ENCODE measurements around the gene NNT.
A peak's percentile ranks its signal among the peaks of the same experiment; 100 is the strongest.

NNT gene

GRCh38 chr5:43623048-43623680 is 20.2 kb downstream of the NNT start:
- no peak for DNase-seq (ENCODE audit: low read depth in 3 of 3)

- DNase-seq (ENCODE audit: low read depth in 3 of 3): no peak
Measured at GRCh38 chr5:43627028-43627427, 24.0 kb downstream of the NNT start.

GRCh38 chr5:43631182-43631910 is 28.4 kb downstream of the NNT start:
- peak; percentile 3 to 16 (median 5) for DNase-seq (ENCODE audit: low read depth in 3 of 3)

- DNase-seq (ENCODE audit: low read depth in 3 of 3): no peak
Measured at GRCh38 chr5:43634621-43635020, 31.6 kb downstream of the NNT start.

DNA sequence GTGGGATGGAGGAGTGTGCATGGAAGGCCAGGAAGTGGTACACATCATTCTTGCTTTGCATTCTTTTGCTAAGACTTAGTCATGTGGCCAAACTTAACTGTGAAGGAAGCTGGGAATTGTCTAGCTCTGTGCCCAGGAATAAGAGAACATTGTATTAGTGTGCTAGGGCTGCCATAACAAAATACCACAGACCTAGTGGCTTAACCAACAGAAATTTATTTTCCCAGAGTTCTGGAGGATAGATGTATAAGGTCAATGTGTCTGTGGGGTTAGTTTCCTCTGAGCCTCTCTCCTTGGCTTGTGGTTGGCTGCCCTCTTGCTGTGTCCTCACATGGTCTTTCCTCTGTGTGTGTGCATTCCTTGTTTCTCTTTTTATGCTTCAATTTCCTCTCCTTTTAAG is 32.4 kb downstream of the NNT start:
- DNase-seq (ENCODE audit: low read depth in 3 of 3): no peak

- no peak for DNase-seq (ENCODE audit: low read depth in 3 of 3)
Measured at GRCh38 chr5:43636076-43636475, 33.1 kb downstream of the NNT start.

GRCh38 chr5:43637416-43637815 is 34.4 kb downstream of the NNT start:
- DNase-seq (ENCODE audit: low read depth in 3 of 3): no peak

DNA sequence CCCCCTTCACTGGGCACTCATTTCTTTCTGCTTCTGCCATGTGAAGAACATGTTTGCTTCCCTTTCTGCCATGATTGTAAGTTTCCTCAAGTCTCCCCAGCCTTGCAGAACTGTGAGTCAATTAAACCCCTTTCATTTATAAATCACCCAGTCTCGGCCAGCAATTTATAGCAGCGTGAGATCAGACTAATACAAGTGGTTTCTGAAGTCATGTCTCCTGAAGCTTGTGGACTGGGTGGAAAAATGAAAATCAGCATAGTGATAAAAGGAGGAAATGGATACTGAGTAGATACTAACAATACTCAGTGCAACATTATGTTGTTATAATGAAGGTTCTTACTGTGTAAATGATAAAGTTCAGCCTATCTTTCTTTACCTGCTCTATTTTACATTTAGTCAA is 35.1 kb downstream of the NNT start:
- DNase-seq (ENCODE audit: low read depth in 3 of 3): no peak

GRCh38 chr5:43638546-43638945 is 35.6 kb downstream of the NNT start:
- DNase-seq (ENCODE audit: low read depth in 3 of 3): no peak

GRCh38 chr5:43639566-43639965 is 36.6 kb downstream of the NNT start:
- no peak for DNase-seq (ENCODE audit: low read depth in 3 of 3)

- no peak for DNase-seq (ENCODE audit: low read depth in 3 of 3)
Measured at GRCh38 chr5:43642428-43642827, 39.4 kb downstream of the NNT start.

DNA sequence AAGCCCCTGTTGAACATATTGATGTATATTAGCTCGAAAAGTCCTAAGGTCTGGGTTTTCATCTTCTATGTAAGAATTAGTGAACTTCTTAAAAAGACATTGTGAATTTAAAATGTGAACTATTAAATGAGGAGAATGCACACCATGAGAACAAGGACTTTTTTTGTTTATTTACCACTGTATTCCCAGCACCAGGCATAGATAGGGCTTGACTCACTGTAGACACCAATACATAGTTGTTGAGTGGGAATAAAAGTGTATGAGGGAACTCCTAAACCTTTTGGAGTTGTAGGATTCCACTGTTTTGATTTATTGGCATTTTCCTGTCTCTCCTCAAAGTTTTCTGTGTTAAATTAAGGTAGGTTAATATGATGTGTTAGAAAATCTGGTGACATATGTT is 40.3 kb downstream of the NNT start:
- no peak for DNase-seq (ENCODE audit: low read depth in 3 of 3)

DNA sequence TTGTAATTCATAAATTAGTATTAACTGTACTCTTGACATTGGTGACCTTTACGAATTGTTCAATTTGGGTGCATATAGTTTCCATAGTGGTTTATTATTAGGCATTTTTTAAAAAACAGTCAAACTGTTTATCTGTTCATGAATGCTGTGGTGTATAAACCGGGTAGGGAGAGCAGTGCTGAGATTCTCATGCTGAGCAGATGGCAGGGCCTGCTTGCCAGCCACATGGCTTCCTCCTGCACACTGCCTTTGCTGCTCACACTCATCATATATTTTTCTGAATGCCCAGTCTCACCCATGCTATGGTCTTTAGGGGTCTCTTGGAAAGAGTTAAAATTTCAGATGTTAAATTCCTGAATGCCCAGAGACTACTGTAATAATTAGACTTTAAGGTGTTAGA is 40.8 kb downstream of the NNT start:
- no peak for DNase-seq (ENCODE audit: low read depth in 3 of 3)

DNA sequence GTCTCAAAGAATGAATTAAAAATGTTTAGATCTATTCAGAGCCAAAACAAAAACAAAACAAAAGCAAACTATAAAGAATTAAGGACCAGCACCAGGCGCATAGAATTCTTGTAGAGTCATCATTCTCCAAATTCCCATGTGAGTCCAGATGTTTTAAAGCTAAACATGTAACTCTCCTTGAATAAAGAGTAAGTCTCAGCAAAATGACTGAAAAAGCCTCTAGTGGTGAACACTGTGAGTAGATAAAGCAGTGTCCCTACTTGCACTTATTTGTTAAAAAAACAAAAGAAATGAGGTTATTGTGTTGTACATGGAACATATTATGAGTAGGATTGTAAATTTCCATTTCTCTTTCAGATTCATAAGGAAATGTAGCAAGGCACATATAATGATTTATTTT is 44.0 kb downstream of the NNT start:
- DNase-seq (ENCODE audit: low read depth in 3 of 3): no peak

GRCh38 chr5:43647789-43648188 is 44.8 kb downstream of the NNT start:
- DNase-seq (ENCODE audit: low read depth in 3 of 3): no peak

DNA sequence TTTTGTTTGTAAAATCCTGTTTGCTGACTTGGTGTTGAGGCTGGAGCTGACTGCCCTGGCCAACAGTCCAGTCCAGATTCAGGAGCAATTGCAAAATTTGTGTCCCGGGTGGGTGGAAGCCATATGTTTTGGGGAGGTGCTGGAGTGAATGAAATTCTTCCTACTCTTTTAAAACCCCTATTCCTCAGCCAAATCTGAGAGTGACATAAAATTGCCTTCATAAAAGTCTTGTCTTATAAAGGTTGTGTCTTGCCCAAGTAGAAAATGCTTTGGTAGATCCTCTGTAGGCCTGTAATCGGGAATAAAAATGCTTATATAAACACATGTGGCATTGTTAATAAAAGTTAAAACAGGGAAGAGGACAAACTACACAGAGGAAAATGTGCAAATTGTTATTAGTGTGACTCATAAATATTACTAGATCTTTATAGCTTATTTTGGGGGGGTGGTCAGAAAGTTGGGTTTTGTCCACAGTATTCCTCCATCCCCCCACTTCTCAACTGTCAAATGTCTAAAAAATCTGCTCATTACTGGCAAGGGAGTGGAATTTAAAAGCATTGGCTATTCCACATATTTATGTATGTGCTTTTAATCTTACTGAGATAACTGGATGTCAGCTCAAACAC is 45.6 kb downstream of the NNT start:
- DNase-seq (ENCODE audit: low read depth in 3 of 3): no peak

DNA sequence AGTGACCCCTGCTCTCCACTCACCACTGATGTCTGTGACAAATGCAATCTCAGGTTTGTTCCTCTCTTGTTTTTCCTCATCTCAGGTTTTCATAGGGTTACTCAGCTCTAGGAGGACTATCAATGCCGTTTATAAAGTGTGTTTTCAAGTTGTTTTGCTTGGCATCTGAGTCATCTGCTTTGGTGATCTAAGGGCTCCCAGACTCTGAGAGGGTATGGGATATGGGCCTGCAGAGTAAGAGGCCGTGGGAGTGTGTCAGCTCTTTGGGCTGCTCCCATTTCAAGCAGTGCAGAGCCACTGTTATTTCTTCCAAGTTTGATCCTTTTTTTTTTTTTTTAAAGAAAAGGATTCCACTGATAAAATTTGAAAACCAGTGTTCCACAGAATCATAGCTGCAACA is 46.3 kb downstream of the NNT start:
- no peak for DNase-seq (ENCODE audit: low read depth in 3 of 3)

DNA sequence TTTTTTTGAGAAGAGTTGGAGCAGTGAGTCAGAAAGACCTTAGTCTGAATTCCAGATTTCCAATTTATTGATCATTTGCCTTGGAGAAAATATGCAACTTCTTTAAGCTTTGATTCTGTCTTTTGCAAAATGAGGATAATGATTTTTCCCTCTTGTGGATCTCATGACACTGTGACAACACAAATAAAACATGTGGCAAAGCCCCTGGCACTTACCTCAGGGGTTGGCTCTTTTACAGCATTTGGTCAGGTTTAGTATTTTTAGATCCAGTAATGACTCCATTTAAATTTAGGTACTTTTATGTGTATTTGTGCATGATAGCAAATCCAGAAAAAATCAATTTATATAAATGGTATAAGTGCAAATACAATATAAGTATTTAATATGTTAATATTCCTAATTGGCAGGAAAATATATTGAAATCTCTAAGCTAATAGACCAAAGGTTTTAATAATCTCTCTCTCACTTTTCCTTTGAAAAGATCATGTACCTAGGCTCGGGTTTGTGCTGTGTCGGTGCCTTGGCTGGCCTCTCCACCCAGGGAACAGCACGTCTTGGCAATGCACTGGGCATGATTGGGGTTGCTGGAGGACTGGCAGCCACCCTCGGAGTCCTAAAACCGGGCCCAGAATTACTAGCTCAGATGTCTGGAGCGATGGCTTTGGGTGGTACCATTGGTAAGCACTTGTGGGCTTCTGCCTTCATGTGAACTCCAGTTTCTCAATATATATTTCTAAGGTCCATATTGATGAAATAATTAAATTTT is 49.7 kb downstream of the NNT start:
- DNase-seq (ENCODE audit: low read depth in 3 of 3): no peak

GRCh38 chr5:43658509-43658908 is 55.5 kb downstream of the NNT start:
- DNase-seq (ENCODE audit: low read depth in 3 of 3): no peak

DNA sequence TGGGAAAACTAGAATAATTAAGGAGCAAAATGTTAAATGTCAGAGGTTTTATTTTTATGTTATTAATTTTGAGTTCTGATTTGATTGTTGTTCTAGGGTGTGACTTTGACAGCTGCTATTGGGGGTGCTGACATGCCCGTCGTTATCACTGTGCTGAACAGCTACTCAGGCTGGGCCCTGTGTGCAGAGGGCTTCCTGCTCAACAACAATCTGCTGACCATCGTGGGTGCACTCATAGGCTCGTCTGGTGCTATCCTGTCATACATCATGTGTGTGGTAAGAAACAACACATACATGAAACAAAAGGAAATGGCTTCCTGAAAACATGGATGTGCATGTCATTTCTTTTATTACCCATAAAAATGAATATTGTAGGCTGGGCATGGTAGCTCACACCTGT is 56.1 kb downstream of the NNT start:
- no peak for DNase-seq (ENCODE audit: low read depth in 3 of 3)

- peak in 1 of 3 experiments; percentile 4 for DNase-seq (ENCODE audit: low read depth in 3 of 3)
Measured at GRCh38 chr5:43661102-43661501, 58.1 kb downstream of the NNT start.

DNA sequence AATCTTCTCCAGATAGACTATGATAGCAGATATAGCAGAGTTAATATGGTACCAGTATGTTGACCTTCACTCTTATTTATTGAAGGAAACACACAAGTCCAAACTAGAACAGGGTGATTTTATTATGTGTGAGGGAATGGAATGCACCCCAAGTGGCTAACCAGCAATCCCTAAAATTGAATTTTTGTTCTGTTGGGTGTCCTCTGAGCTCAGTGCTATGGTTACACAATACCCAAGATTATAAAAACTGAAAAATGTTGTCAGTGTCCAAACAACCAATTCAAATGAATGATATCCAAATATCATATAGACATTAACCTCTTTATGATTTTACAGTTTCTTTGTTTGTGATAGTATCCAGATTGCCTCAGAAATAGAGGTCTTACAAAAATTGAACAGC is 60.9 kb downstream of the NNT start:
- no peak for DNase-seq (ENCODE audit: low read depth in 3 of 3)
